NCI-H446 (cell line): ENCODE data around the gene CCSAP.
"Not testable (repeated sequence)": the region's sequence is repeated elsewhere in the genome, so short reads cannot be mapped to it uniquely, and the experiment has no call there.

Experiments
- DNase-seq, 2 experiments: peaks; one replicate each; lab custom pipeline; 2025; lab: John Stamatoyannopoulos, UW

CCSAP gene

DNA sequence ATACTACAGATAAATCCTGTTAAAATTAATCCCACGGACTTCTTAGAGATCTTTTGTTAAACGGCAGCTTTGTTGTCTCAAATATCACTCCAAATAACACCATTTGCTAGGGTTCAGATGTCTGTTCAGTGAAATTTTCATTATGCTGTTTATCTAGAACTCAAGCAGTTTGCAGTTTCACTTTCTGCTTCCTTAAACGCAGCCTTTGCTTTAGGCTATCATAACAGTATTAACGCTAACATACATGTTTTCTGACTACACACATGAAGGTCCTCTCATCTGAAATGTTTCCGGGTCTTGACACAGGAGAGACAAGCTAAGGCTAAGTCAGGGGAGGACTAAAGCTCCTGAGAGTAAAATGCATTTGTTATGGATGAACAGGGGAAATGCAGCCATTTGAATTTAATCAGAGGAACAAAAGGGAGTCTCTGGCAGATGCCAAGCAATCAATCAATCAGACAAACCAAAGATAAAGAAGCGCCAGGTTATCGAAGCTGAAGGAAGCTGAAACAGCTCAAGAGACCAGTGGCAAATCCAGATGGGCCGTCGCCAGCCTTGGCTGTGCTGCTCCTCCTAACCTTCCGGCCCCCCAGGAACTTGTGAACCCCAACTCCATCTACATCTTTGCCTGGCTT is 16.9 kb downstream of the CCSAP start:
- DNase-seq: no peak

DNA sequence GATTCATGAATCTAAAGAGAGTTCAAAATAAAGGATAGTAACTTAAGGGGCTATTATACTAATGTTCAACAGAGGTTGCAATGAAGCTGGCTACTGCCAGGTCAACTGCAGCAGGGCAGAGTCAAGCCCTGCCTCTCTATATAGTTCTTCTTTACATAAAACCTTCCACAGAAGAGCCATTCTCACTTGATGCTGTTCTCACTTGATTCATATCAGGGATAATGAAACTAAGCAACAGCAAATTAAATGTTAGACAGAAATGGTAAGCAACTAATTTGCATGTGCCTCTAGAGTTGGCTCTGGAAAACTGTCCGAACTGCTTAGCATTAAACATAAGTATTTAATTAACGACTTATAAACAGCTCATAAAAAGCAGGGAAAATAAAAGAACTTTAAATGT is 17.4 kb downstream of the CCSAP start:
- DNase-seq: no peak

DNA sequence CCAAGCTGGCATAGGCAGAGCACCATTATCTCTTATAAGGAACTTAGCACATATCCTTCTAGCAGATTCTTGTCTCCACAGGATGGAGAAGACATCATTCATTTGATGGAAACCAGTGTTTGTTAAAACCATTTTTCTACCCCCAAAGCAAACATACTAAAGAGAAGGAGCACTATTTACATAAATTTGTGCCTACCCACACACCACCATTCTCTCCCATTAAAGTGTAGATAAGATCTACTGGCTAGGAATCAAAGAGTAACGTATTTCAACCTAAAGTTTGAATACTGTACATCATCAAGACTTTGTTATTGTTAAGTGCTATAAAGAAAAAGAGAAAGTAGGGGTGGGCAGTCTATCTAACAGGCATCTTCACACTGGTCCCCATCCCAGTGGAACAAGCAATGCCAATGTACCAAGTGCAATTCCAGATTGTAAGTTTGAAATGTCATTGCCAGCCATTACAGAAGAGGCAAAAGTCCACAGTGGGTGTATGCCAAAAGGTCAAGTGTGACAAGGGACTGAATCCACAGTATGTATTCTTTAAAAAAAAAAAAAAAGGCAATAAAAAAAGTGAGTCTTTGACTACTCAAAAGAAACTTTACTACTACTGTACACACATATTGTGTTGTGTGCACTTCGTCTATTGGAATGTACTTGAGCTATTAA is 18.8 kb downstream of the CCSAP start:
- no peak for DNase-seq

DNA sequence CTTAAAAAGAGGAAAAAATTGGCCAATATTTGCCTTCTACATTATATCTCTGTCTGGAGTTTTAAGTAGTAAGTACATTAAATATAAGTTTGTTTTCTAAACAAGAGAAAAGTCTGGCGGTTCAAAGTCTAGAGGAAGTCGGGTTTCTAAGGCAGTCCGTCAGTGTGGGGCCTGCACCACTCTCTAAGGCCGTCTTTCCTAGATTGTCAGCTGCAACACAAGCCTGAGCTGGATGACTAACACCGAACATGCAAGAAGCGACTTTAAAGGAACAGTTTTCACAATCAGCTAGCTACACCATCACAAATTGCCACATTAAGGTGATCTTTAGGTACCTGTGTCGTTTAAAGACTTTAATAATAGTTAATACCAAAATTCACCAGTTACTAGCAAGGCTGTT is 19.6 kb downstream of the CCSAP start:
- DNase-seq: no peak

DNA sequence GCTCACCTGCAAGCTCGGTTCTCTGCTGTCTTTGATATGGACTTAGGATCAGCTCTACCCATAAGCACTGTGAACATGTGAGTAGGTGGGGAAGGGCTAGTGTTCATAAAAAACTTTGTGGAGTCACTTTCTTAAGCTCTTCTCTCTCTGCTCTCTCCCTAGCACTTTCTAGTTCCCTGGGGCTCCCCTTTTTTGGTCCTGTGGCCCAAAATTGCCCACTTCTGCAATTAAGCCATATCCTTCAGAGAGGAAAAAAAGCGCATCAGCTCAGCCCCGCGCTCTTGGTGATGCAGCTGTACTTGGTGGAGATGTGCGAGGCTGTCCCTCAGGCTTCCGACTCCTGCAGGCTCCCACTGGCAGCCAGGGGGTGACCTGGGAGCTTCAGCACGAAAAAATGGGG is 23.4 kb downstream of the CCSAP start:
- no peak for DNase-seq

DNA sequence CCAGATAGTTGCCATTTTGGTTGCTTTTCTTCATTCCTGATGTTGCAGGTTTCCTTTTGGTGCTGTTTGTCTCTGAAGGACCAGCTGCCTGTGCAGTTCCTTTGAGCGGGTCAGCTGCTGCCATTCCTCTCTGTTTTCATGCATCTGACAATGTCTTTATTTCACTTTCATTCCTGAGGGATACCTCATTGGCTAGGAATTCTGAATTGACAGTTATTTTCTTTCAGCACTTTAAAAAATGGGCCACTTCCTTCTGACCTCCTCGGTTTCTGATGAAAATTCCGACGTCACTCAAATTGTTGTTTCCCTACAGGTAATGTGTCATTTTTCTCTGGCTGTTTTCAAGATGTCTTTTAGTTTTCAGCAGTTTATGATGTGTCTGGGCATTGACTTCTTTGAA is 24.8 kb downstream of the CCSAP start:
- no peak for DNase-seq

DNA sequence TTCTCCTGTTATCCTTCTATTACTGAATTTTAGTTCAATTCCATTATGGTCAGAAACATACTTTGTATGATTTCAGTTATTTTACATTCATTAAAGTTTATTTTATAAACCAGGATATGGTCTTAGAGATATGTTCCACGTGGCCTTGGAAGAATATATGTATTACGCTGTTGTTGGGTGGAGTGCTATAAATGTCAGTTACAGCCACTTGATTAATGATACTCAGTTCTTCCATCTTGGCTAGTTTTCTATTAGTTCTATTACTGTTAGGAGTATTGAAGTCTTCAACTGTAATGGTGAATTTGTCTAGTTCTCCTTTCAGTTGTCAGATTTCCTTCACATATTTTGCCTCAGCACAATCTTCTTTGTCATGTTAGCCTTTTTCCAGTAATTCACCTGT is 26.7 kb downstream of the CCSAP start:
- DNase-seq: no peak

DNA sequence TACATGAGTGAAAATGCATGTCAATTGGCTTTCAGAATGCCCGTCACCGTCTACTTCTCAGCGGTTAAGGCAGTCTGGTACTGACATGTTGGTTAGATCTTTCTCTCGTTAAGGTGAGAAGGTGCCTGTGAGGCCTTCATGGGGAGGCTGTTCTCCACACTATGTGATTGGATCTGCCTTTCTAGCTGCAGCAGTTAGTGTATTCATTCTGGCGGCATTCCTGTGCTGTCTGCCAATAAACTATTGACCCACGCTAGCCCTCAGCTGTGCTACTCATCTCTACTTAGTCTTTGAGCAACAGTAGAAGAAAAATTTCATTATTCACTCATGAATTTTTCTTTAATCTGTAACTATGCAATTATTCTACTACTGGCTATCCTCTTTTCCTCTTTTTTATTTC is 32.0 kb downstream of the CCSAP start:
- no peak for DNase-seq

DNA sequence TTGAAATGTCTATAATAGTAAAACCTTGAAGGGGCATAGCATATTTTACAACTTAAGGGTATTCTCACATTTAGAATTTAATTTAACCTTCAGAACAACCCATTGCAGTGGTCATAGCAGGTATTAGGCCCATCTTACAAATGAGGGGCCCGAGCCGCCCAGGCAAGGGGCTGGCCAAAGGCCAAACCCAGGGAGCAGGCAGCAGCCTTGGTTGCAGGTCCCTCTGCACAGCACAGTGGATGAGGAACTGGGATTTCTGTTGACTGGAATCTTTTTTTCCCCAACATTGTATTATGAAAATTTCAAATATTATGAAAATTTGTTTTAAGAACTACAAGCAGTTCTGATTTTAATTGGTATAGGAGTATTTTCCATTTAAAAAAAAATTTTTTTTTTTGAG is 33.2 kb downstream of the CCSAP start:
- DNase-seq: no peak

DNA sequence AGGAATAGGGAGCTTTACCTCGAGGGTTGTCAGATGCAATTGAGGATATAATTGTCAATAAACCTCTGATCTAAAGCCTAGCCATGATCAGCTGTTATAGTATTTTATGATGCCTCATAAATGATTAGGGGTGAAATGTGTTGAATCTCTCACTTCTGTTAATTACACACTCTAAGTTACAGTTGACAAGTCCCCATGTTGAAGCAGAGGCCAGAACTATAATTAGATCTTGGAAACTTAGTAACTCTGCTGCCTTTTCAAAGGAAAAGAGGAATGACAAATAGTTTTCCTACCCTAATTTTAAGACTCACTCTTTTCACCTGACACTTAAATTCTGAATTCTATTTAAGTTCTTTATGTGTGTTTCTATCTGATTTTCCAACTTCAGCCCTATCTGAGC is 33.8 kb downstream of the CCSAP start:
- no peak for DNase-seq

DNA sequence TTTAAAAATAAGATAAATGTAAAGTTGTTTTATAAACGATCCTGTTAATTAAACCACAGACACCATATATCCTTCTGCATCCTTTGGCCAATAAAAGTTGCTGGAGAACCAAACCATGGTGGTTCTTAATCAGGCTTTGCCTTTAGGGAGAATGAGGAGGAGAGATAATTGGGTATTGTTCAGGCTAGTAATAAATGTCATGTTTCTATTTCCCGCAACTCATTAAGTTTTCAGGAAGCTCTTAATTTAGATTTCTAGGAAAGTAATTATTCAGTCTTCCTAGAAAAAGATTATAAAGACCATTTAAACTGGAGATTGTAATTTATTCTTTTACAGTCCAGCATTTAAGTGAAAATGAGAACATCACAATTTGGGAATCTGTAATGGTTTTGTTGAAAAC is 37.5 kb downstream of the CCSAP start:
- DNase-seq: no peak

DNA sequence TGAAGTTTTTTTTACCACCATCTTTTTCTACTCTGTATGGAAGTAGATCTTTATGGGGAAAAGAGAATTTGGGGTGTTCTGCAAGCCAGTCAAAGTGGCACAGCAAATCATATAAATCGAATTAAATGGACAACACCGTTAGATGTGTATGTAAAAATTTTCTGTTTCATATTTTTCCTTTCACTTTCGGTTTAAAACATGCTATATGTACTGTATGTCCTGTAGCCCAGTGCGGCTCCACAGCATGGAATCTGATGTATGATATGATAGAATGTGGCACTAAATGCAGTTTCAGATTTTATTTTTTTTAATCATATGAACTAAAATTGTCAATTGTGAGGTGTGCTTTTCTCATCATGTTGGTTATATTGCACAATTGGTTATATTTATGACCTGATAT is 39.0 kb downstream of the CCSAP start:
- no peak for DNase-seq

DNA sequence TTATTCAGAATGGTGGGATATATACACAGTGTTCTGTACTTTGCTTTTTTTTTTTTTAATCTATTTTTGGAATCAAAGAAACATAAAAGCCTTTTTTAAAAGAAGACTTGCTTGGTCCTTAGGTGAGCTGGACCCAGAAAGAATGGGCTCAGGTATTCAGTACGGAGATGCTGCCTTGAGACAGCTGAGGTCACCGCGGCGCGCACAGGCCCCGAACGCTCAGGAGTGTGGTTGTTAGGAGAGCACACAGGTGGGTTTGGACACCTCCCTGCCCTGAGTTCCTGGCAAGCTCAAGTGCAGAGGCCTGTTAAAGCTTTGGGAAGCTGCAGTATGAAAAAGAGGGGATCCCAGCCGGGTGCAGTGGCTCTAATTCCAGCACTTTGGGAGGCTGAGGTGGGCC is 40.1 kb downstream of the CCSAP start:
- no peak for DNase-seq

DNA sequence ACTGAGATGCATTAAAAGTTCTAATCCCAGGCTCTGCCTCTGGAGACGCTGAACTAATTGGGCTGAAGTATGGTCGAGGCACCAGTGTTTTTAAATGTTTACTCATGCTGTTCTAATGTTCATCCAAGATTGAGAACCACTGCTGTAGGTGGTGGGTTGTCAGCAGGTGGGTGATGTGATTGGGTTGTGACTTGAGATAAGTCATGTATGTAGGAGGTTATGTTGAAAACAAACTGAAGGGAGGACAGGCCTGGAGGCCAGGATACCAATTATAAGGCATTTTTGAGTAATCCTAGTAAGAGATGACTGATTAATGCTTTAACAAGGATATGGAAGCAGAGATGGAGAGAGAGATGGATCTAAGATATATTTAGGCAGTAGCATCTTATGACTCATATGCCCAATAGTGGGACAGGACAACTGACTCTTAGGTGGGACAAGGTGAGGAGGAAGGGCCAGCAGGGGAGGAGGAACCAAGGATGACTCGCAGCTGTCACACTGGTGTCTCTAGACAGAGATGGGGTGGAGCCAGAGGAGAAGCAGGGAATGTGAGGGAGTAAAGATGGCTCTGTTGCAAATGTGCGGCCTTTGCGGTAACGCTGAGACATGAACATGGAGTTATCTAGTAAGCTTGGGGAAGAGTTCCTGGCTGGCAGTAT is 42.6 kb downstream of the CCSAP start:
- no peak for DNase-seq

DNA sequence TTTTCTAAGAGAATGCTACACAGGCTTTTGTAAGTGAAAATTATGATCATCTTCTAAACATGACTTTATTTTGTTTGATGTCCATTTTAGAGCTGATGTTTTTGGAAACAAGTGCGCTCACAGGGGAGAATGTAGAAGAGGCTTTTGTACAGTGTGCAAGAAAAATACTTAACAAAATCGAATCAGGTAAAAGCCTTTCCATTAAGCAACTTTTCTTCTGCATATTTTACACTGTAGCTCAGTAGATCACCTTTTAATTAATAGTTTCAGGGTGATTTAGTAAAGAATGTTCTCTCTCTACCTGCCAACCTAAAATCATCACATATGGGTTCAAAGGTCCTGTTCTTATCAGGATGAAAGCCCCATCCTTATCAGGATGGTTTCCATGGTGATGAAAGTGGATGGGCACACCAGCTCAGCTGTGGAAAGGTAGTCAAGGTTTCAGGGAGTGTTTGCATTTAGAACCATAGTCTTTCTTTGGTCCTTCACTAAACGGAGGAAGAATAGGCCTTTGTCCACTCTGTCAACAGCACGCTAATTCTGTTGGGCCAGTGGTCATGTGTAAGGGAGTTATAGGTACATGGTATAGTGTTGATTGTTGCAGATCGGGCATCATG is 43.9 kb downstream of the CCSAP start:
- DNase-seq: no peak

DNA sequence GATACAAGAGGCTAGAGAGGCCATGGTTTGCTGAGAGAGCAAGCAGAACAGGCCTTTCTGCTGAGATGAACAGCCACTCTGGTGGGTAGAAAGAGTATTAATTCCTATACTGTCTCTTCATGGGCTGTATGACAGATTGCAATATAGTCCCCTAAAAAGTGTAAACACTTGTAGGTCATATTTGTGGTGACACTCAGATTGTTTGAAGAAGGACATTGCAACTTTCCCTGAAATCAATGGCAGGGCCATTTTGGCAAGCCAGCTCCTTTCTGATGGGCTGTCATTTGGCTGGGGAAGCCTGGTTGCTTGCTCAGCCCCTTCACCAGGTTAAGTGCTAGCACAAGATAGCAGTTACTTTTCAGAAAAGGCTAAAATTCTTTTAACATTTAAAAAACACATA is 44.4 kb downstream of the CCSAP start:
- no peak for DNase-seq

DNA sequence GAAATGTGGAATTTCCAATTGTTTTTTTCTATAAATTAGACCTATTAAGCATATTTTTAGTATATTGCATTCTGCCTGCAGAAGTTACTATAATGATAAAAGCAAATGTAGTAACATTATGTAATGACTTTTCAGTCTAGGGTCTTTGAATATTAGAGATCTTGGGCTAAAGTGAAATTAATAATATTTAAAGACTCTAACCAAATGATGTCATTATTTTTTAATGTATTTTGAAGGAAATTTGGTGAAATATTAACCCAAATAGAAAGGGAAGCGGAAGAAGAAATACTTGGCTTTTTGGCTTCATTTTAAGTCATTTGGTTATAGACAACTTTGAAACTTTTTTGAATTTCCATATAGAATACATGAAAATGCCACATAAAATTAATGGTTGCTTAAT is 45.1 kb downstream of the CCSAP start:
- DNase-seq: no peak

DNA sequence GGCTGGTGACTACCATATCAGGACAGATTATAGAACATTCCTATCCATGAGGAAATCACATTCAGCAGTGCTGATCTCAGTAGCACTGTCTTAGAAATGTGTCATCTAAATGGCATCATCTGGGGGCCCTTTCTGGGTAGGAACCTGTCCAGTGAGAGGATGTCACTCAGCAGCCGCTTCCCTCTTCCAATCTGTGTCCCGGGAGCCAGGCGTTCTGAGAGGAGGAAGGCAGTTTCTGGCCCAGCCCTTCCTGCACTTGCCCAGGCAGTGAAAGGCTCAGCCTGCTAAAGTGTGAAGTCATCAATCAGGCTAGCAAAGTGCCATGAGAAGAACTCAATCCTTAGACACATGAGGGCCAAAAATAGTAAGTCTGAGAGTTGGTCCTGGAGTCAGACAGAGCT is 46.3 kb downstream of the CCSAP start:
- no peak for DNase-seq

DNA sequence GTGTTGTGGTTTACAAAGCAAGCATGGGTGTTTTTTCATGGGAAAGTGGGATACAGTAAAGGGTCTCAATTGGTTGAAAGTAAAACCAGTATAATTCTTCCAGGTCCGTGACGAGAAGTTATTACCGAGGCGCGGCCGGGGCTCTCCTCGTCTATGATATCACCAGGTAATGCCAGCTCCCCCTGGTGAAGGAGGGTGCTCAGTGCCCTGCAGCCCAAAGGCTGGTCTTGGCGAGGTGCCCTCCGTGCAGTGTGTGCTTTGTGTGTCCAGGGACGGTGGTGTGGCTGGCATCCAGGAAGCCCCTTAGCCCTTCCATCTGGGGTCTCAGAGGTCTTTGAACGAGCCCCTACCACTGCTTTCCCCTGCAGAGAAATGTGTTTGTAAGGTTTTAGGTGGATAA is 47.1 kb downstream of the CCSAP start:
- DNase-seq: no peak

DNA sequence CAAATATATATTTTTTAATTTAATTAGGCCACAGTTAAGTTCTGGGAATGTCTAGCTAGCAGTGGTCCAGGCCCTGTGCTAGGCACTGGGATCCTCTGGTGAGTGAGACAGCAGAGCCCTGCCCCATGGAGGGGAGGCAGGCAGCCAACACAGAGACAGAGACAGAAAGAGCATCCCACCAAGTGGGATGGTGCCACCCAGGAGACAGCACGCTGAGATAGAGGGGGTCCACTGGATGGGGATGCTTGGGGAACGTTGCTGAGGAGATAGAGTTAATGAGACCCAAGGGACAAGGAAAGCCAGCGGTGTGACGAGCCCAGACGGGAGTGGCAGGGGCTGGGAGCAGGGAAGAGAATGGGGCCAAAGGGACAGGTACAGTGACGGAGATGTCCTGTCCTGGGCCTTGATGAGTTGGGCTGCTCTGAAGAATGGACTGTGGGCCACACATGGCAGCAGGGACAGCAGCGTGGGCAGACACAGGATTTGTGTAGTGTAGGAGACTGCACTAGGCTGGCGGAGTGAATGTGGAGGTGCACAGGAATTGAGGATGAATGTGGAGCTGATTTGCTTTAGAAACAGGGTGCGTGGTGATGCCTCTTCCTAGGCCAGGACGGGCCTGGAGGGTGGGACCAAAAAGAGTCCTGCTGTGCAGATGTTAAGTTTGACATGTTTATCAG is 49.2 kb downstream of the CCSAP start:
- no peak for DNase-seq

DNA sequence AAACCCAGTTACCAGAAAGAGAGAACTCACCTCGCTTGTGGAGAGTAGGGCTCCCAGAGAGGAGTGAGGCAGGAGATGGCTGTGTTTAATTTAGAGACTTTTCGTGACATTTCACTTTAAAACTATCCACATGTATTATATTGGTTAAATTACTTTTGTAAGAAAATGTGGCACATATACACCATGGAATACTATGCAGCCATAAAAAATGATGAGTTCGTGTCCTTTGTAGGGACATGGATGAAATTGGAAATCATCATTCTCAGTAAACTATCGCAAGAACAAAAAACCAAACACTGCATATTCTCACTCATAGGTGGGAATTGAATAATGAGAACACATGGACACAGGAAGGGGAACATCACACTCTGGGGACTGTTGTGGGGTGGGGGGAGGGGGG is 51.2 kb downstream of the CCSAP start:
- not testable (repeated sequence) for DNase-seq

DNA sequence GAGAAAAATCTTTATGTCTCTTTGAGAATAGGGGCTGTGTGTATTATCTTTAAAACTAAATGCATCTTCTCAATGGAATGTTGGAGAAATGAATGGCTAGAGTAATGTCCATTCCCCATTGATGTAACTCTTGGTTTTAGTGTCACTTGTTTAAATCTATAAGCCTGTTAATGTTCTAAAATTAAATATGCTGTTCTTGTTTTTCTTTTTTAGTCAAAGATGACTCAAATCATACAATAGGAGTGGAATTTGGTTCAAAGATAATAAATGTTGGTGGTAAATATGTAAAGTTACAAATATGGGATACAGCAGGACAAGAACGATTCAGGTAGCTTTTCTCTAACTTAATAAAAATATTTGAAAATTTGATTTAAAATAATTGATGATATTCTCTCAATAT is 54.3 kb downstream of the CCSAP start:
- no peak for DNase-seq

DNA sequence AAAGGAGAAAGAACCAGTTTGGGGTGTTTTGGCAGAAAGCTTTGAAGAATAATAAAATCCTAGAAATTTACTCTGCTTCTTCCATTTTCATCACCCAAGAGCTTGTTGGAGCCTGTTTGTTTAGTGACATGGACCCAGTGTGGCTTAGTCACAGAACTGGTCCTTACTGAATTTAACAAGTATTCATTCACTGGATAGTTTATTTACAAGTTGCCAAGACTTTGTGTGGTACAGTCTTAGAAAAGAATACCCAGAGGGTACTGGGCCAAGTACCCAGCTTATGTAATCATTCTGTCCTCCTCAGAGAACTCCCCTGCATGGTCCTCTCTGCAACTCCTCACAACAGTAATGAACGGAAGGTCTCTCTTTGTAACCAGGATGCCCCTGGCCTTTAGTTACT is 55.6 kb downstream of the CCSAP start:
- no peak for DNase-seq
